ENCODE data around the gene SYNE1. TPM values are rescaled to one million over a fixed set of nuclear protein-coding genes. Genes with fewer than 3 reads are reported as not detected.
"Not testable (repeated sequence)": the region's sequence is repeated elsewhere in the genome, so short reads cannot be mapped to it uniquely, and the experiment has no call there.

The SYNE1 gene, protein sequence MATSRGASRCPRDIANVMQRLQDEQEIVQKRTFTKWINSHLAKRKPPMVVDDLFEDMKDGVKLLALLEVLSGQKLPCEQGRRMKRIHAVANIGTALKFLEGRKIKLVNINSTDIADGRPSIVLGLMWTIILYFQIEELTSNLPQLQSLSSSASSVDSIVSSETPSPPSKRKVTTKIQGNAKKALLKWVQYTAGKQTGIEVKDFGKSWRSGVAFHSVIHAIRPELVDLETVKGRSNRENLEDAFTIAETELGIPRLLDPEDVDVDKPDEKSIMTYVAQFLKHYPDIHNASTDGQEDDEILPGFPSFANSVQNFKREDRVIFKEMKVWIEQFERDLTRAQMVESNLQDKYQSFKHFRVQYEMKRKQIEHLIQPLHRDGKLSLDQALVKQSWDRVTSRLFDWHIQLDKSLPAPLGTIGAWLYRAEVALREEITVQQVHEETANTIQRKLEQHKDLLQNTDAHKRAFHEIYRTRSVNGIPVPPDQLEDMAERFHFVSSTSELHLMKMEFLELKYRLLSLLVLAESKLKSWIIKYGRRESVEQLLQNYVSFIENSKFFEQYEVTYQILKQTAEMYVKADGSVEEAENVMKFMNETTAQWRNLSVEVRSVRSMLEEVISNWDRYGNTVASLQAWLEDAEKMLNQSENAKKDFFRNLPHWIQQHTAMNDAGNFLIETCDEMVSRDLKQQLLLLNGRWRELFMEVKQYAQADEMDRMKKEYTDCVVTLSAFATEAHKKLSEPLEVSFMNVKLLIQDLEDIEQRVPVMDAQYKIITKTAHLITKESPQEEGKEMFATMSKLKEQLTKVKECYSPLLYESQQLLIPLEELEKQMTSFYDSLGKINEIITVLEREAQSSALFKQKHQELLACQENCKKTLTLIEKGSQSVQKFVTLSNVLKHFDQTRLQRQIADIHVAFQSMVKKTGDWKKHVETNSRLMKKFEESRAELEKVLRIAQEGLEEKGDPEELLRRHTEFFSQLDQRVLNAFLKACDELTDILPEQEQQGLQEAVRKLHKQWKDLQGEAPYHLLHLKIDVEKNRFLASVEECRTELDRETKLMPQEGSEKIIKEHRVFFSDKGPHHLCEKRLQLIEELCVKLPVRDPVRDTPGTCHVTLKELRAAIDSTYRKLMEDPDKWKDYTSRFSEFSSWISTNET (N-terminal part only)
- 100 to 1,000 TPM in 4 of 5 experiments, 10 to 100 TPM in 1; 83.5 to 205 (median 180) TPM for total RNA-seq
- polyA plus RNA-seq: 10 to 100 TPM; 50.6 to 90.8 TPM
- 334 reads per million, percentile 97 among the genes with 10 or more reads in this experiment for total RNA-seq

DNA sequence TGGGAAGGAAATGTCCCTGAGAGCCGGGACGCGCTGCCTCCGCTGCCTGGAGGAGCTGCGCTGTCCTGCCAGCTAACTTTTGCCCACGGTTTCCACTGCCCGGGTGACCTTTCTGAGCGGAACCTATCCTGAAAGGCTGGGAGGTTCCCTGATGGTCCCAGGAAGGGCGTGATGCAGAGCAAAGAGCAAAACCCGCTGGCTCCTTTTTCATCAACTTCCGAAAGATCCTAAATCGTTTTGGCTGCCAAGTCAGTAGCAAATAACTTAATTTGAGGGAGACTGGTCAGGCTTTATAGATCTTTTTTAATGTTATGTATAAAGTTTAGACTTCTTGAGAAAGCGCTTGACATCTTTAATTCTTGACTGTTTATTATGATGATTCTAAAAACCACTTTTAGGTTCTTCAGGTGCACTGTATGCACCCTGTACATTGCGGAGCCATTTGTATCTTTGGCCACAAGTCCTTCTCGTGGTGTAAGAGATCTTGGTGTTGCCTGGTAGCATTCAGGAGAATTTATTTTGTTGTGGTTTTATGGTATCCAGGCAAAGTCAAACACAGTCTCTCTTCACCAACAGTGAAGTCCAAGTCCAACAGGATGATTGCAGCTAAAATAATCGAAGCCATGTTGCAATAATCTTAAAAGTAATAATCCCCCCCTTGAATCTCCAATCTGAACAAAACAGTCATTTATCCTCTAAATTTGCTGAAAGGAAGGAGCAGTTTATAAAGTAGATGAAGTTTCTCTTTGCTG lies at the start of gene SYNE1:
SYNE1 (minus strand) TSS at position 67 of the 752 bp plus-strand sequence. CDS start 9,031 bp downstream, outside the sequence.
- H3K36me3 Mint-ChIP-seq: peaks cover 0 to 5% (median 0%) of the 10 kb centered on the region in 5 donors
- no peak for ATAC-seq
- H3K27ac ChIP-seq (ENCODE audit: low read depth, low read length): no peak within 1 kb of the TSS

DNA sequence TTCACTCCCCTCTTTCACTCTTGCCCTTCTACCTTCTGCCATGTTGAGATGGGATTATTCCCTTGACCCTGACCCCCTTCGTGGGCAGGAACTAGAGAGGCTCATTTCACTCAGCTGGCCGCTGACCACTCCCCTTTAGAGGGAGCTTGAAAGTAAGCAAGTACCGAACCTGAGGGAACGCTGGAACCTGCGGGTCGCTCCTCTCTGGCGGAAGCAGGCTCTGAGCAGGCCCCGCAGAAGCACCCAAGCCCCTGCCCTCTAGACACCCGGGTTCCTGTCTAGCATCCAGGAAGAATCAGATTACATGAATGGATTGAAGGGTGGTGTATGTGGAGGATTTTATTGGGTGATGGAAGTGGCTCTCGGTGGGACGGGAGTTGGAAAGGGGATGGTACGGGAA lies 48.7 kb upstream of the SYNE1 start:
- Histone ChIP-seq H3K27me3 (ENCODE audit: control insufficient read depth in 2 of 2, insufficient read depth in 2 of 2, low read length in 2 of 2) (no peaks in the 10 kb centered on the region), H3K9me3 (ENCODE audit: control insufficient read depth in 2 of 3, low read length in 3 of 3) (no peaks in the 10 kb centered on the region), H3K4me3 (ENCODE audit: low read length) (no peak overlapping the region), H3K4me1 (ENCODE audit: control insufficient read depth in 2 of 2, insufficient read depth in 2 of 2, low read length in 2 of 2) (no peaks in the 10 kb centered on the region), H3K27ac (ENCODE audit: low read depth, low read length) (no peak overlapping the region), H3K36me3 (ENCODE audit: control insufficient read depth in 2 of 3, insufficient read depth in 3 of 3, low read length in 3 of 3) (no peaks in the 10 kb centered on the region)
- intact Hi-C loops (cut with micrococcal nuclease): no loop called here
- ChIA-PET CTCF (no interaction called here), POLR2A (no interaction called here)
- no peak overlapping the region for H3K4me3 Mint-ChIP-seq
- no peaks in the 10 kb centered on the region for H3K4me1 Mint-ChIP-seq
- no peak for DNase-seq
- H3K27me3 Mint-ChIP-seq: peaks cover 0 to 4% (median under 1%) of the 10 kb centered on the region in 5 donors
- no peak for ATAC-seq
- H3K27ac Mint-ChIP-seq: no peak overlapping the region
- H3K36me3 Mint-ChIP-seq: no peaks in the 10 kb centered on the region
- H3K9me3 Mint-ChIP-seq: no peaks in the 10 kb centered on the region

More for the DNA sequence above, at the start of gene SYNE1:
- Histone ChIP-seq H3K36me3 (ENCODE audit: control insufficient read depth in 2 of 3, insufficient read depth in 3 of 3, low read length in 3 of 3) (no peaks in the 10 kb centered on the region), H3K4me1 (ENCODE audit: control insufficient read depth in 2 of 2, insufficient read depth in 2 of 2, low read length in 2 of 2) (peaks cover 0 to 14% of the 10 kb centered on the region in 2 donors), H3K9me3 (ENCODE audit: control insufficient read depth in 2 of 3, low read length in 3 of 3) (no peaks in the 10 kb centered on the region), H3K4me3 (ENCODE audit: low read length) (peak within 1 kb of the TSS; percentile 46), H3K27me3 (ENCODE audit: control insufficient read depth in 2 of 2, insufficient read depth in 2 of 2, low read length in 2 of 2) (no peaks in the 10 kb centered on the region)
- intact Hi-C loops (cut with micrococcal nuclease): no loop called here
- DNase-seq: no peak
- CTCF ChIA-PET: no interaction called here
- Mint-ChIP-seq H3K4me1 (peaks cover 0 to 22% (median 13%) of the 10 kb centered on the region in 7 donors), H3K9me3 (peaks cover 0 to 4% (median 0%) of the 10 kb centered on the region in 11 donors), H3K4me3 (peak within 1 kb of the TSS; percentile 8 to 83 (median 51)), H3K27me3 (peaks cover 41 to 51% (median 45%) of the 10 kb centered on the region in 5 donors), H3K27ac (no peak within 1 kb of the TSS)
- POLR2A ChIA-PET: no interaction called here

DNA sequence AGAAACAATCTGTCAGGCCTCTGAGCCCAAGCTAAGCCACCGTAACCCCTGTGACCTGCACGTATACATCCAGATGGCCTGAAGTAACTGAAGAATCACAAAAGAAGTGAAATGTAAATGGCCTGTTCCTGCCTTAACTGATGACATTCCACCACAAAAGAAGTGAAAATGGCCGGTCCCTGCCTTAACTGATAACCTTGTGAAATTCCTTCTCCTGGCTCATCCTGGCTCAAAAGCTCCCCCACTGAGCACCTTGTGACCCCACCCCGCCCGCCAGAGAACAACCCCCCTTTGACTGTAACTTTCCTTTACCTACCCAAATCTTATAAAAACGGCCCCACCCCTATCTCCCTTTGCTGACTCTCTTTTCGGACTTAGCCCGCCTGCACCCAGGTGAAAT lies 45.8 kb upstream of the SYNE1 start:
- H3K4me1 Mint-ChIP-seq; DNase-seq; H3K36me3 ChIP-seq (ENCODE audit: control insufficient read depth in 2 of 3, insufficient read depth in 3 of 3, low read length in 3 of 3); H3K27me3 ChIP-seq (ENCODE audit: control insufficient read depth in 2 of 2, insufficient read depth in 2 of 2, low read length in 2 of 2); H3K4me3 ChIP-seq (ENCODE audit: low read length); H3K9me3 ChIP-seq (ENCODE audit: control insufficient read depth in 2 of 3, low read length in 3 of 3); H3K27ac ChIP-seq (ENCODE audit: low read depth, low read length); H3K36me3 Mint-ChIP-seq; intact Hi-C loops (cut with micrococcal nuclease); CTCF ChIA-PET; H3K4me3 Mint-ChIP-seq; H3K4me1 ChIP-seq (ENCODE audit: control insufficient read depth in 2 of 2, insufficient read depth in 2 of 2, low read length in 2 of 2); POLR2A ChIA-PET; H3K9me3 Mint-ChIP-seq; ATAC-seq; H3K27ac Mint-ChIP-seq: not testable (repeated sequence)
- peaks cover 0 to 16% (median 6%) of the 10 kb centered on the region in 5 donors for H3K27me3 Mint-ChIP-seq

DNA sequence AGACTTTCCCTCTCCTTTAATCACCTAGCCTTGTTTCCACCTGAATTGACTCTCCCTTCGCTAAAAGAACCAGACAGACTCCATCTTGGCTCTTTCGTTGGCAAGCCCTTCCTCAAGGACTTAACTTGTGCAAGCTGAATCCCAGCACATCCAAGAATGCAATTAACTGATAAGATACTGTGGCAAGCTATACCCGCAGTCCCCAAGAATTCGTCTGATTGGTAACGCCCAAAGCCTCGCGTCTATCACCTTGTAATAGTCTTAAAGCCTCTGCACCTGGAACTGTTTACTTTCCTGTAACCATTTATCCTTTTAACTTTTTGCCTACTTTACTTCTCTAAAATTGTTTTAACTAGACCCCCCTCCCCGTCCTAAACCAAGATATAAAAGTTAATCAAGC lies 45.0 kb upstream of the SYNE1 start:
- no peaks in the 10 kb centered on the region for H3K27me3 ChIP-seq (ENCODE audit: control insufficient read depth in 2 of 2, insufficient read depth in 2 of 2, low read length in 2 of 2)
- H3K4me1 ChIP-seq (ENCODE audit: control insufficient read depth in 2 of 2, insufficient read depth in 2 of 2, low read length in 2 of 2): no peaks in the 10 kb centered on the region
- H3K36me3 ChIP-seq (ENCODE audit: control insufficient read depth in 2 of 3, insufficient read depth in 3 of 3, low read length in 3 of 3): no peaks in the 10 kb centered on the region
- no peak overlapping the region for H3K4me3 Mint-ChIP-seq
- no peaks in the 10 kb centered on the region for H3K4me1 Mint-ChIP-seq
- peaks cover 0 to 3% (median 0%) of the 10 kb centered on the region in 11 donors for H3K9me3 Mint-ChIP-seq
- intact Hi-C loops (cut with micrococcal nuclease): no loop called here
- peaks cover 0 to 16% (median 10%) of the 10 kb centered on the region in 5 donors for H3K27me3 Mint-ChIP-seq
- H3K9me3 ChIP-seq (ENCODE audit: control insufficient read depth in 2 of 3, low read length in 3 of 3): no peaks in the 10 kb centered on the region
- H3K36me3 Mint-ChIP-seq: no peaks in the 10 kb centered on the region
- no peak for DNase-seq
- H3K27ac ChIP-seq (ENCODE audit: low read depth, low read length): no peak overlapping the region
- no peak overlapping the region for H3K4me3 ChIP-seq (ENCODE audit: low read length)
- POLR2A ChIA-PET: no interaction called here
- no peak for ATAC-seq
- CTCF ChIA-PET: no interaction called here
- H3K27ac Mint-ChIP-seq: peak overlapping the region in 1 of 9 donors; percentile 53

DNA sequence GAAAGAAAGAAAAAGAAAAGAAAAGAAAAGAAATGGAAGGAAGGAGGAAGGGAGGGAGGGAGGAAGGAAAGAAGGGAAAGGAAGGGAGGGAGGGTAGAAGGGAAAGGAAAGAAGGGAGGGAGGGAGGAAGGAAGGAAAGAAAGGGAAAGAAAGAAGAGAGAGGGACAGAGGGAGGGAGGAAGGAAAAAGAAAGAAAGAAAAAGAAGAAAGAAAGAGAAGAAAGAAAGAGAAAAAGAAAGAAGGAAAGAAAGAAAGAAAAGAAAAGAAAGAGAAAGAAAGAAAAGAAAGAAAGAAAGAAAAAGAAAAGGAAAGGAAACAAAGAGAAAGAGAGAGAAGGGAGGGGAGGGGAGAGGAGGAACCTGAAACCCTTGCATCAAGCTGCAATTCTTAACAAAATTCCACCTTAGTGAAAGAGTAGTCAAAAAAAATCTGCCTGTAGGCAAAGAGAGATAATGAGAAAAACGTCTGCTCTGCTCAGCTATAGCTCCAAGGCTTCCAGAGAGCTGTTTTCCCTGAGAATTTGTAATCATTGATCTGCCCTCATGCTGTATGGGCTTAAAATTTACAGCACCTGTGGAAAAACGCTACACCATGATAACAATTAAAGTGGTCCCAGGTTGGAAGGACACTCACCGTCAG lies 43.8 kb upstream of the SYNE1 start:
- ATAC-seq (no peak), DNase-seq (no peak)
- no peaks in the 10 kb centered on the region for H3K36me3 ChIP-seq (ENCODE audit: control insufficient read depth in 2 of 3, insufficient read depth in 3 of 3, low read length in 3 of 3)
- no peaks in the 10 kb centered on the region for H3K9me3 ChIP-seq (ENCODE audit: control insufficient read depth in 2 of 3, low read length in 3 of 3)
- H3K27me3 Mint-ChIP-seq: peaks cover 0 to 16% (median 11%) of the 10 kb centered on the region in 5 donors
- H3K9me3 Mint-ChIP-seq: peaks cover 0 to 3% (median 0%) of the 10 kb centered on the region in 11 donors
- intact Hi-C loops (cut with micrococcal nuclease): no loop called here
- H3K27me3 ChIP-seq (ENCODE audit: control insufficient read depth in 2 of 2, insufficient read depth in 2 of 2, low read length in 2 of 2): no peaks in the 10 kb centered on the region
- H3K4me3 ChIP-seq (ENCODE audit: low read length): no peak overlapping the region
- H3K4me1 ChIP-seq (ENCODE audit: control insufficient read depth in 2 of 2, insufficient read depth in 2 of 2, low read length in 2 of 2): no peaks in the 10 kb centered on the region
- CTCF ChIA-PET: no interaction called here
- H3K4me3 Mint-ChIP-seq: no peak overlapping the region
- no peaks in the 10 kb centered on the region for H3K4me1 Mint-ChIP-seq
- H3K36me3 Mint-ChIP-seq: no peaks in the 10 kb centered on the region
- no peak overlapping the region for H3K27ac ChIP-seq (ENCODE audit: low read depth, low read length)
- POLR2A ChIA-PET: no interaction called here
- H3K27ac Mint-ChIP-seq: no peak overlapping the region

DNA sequence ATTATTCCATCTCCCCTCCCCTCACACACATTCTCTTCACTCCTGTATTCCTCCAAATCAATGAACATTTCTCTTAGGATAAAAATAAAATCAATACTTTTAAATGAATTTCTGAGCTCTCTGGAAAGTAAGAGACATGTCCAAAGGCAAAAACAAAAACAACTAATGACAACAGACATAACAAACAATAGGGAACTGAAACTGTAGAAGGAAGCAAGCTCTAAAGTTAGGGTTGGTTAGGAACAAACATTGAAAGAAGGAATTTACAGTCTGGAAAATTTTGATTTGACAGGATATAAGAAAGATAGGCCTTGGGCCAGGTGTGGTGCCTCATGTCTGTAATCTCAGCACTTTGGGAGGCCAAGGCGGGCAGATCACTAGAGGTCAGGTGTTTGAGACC lies 43.0 kb upstream of the SYNE1 start:
- no peak overlapping the region for H3K27ac ChIP-seq (ENCODE audit: low read depth, low read length)
- no peak for ATAC-seq
- H3K36me3 ChIP-seq (ENCODE audit: control insufficient read depth in 2 of 3, insufficient read depth in 3 of 3, low read length in 3 of 3): no peaks in the 10 kb centered on the region
- ChIA-PET CTCF (no interaction called here), POLR2A (no interaction called here)
- Mint-ChIP-seq H3K4me3 (no peak overlapping the region), H3K27me3 (peaks cover 0 to 19% (median 12%) of the 10 kb centered on the region in 5 donors), H3K4me1 (no peaks in the 10 kb centered on the region), H3K9me3 (peaks cover 0 to 4% (median 0%) of the 10 kb centered on the region in 11 donors), H3K27ac (no peak overlapping the region), H3K36me3 (no peaks in the 10 kb centered on the region)
- H3K4me3 ChIP-seq (ENCODE audit: low read length): no peak overlapping the region
- intact Hi-C loops (cut with micrococcal nuclease): no loop called here
- no peaks in the 10 kb centered on the region for H3K9me3 ChIP-seq (ENCODE audit: control insufficient read depth in 2 of 3, low read length in 3 of 3)
- no peaks in the 10 kb centered on the region for H3K27me3 ChIP-seq (ENCODE audit: control insufficient read depth in 2 of 2, insufficient read depth in 2 of 2, low read length in 2 of 2)
- DNase-seq: no peak
- no peaks in the 10 kb centered on the region for H3K4me1 ChIP-seq (ENCODE audit: control insufficient read depth in 2 of 2, insufficient read depth in 2 of 2, low read length in 2 of 2)
